A673 (cell line): ENCODE data around the gene KRTAP21-1. TPM values are rescaled to one million over a fixed set of nuclear protein-coding genes. Genes with fewer than 3 reads are reported as not detected.

Experiments
- BruUV-seq: library from RNA; stranded (reverse); fragments of 400-500 nt; replicated peaks from 2 replicates; lab custom pipeline; 2021; lab: Mats Ljungman, UMichigan
- CTCF ChIA-PET: fragments of 300-600 bp; sonication (Branson Sonifier 250); formaldehyde crosslinking; loops from one replicate; lab custom pipeline; 2022; ENCODE audit warnings: antibody characterized with exemption; lab: Charles Lee
- POLR2A ChIA-PET: fragments of 300-600 bp; sonication (Branson Sonifier 250); formaldehyde crosslinking; loops from one replicate; lab custom pipeline; 2022; ENCODE audit warnings: antibody characterized with exemption; ENCODE audit not compliant: low non-redundant PET; lab: Charles Lee
- DNase-seq: peaks from one replicate; pipeline ENCODE4 v3.0.0-alpha.2; 2015; ENCODE audit warnings: low spot score
- H3K27ac ChIP-seq: fragments of 200-600 bp; sonication (generic); 2 replicates; pipeline ENCODE4 v1.5.1; 2016; ENCODE audit warnings: mixed run types, low read depth, mild to moderate bottlenecking, mixed read lengths, antibody characterized with exemption, low read length; ENCODE audit not compliant: poor library complexity, severe bottlenecking
- H3K27me3 ChIP-seq: fragments of 200-600 bp; sonication (generic); replicated peaks from 2 replicates; pipeline ENCODE4 v1.6.1; 2017; ENCODE audit warnings: mixed run types, low read depth, mild to moderate bottlenecking, mixed read lengths, antibody characterized with exemption, low read length; ENCODE audit not compliant: insufficient read depth, poor library complexity
- H3K36me3 ChIP-seq: fragments of 200-600 bp; sonication (generic); 2 replicates; pipeline ENCODE4 v1.6.1; 2016; ENCODE audit warnings: mixed run types, mild to moderate bottlenecking, mixed read lengths, antibody characterized with exemption, low read length; ENCODE audit not compliant: insufficient read depth, poor library complexity, severe bottlenecking
- H3K4me1 ChIP-seq: fragments of 200-600 bp; sonication (generic); 2 replicates; pipeline ENCODE4 v1.6.1; 2017; ENCODE audit warnings: mixed run types, mild to moderate bottlenecking, mixed read lengths, antibody characterized with exemption, low read length; ENCODE audit not compliant: insufficient read depth, poor library complexity, severe bottlenecking
- H3K4me3 ChIP-seq: fragments of 200-600 bp; sonication (generic); 2 replicates; pipeline ENCODE4 v1.5.1; 2016; ENCODE audit warnings: low read depth, mixed run types, mild to moderate bottlenecking, mixed read lengths, low read length; ENCODE audit not compliant: poor library complexity, severe bottlenecking
- H3K9me3 ChIP-seq: fragments of 200-600 bp; sonication (generic); 2 replicates; pipeline ENCODE4 v1.6.1; 2016; ENCODE audit warnings: mixed run types, low read depth, mild to moderate bottlenecking, mixed read lengths, antibody characterized with exemption, low read length; ENCODE audit not compliant: poor library complexity, severe bottlenecking
- CTCF ChIP-seq: fragments of 300-800, 200-600 bp; sonication (generic); conservative IDR thresholded peaks from 2 replicates; pipeline ENCODE4 v1.5.1; 2017; ENCODE audit warnings: low read depth, mild to moderate bottlenecking, antibody characterized with exemption, low read length, moderate library complexity, mixed read lengths
- EZH2 ChIP-seq: fragments of 200-600 bp; sonication (generic); IDR thresholded peaks from 2 replicates; pipeline ENCODE4 v1.6.1; 2017; ENCODE audit warnings: borderline replicate concordance, low read depth, mild to moderate bottlenecking, mixed read lengths, antibody characterized with exemption, low read length; ENCODE audit not compliant: poor library complexity, severe bottlenecking
- intact Hi-C: fragments of 100-400 bp; cut with micrococcal nuclease; formaldehyde crosslinking; loops from one replicate; pipeline ENCODE4 v1.10.0; 2022; ENCODE audit not compliant: unreplicated experiment
- total RNA-seq: library from RNA; stranded (reverse); gene quantifications from 2 replicates; pipeline ENCODE4 v1.2.3, GENCODE V29; 2021

Gene KRTAP21-1
- total RNA-seq, 1 experiment from 2014 or later: not detected

GRCh38 chr21:30758306-30758705, 3.1 kb upstream of the KRTAP21-1 start:
- no peaks in the 10 kb centered on the region for H3K4me1 ChIP-seq
- intact Hi-C loops: no loop called here
- no peaks in the 10 kb centered on the region for H3K9me3 ChIP-seq
- DNase-seq: no peak
- BruUV-seq: no TSS peak
- CTCF ChIA-PET: no interaction called here
- POLR2A ChIA-PET: no interaction called here
- H3K27me3 ChIP-seq: peaks cover 17% of the 10 kb centered on the region
- no peak overlapping the region for H3K27ac ChIP-seq
- H3K36me3 ChIP-seq: no peaks in the 10 kb centered on the region
- TF ChIP-seq EZH2: no peak
- TF ChIP-seq CTCF: no peak
- no peak overlapping the region for H3K4me3 ChIP-seq

- no TSS peak for BruUV-seq
- no peak for TF ChIP-seq CTCF
- no peak for TF ChIP-seq EZH2
- no peaks in the 10 kb centered on the region for H3K9me3 ChIP-seq
- DNase-seq: no peak
- ChIA-PET POLR2A (no interaction called here), CTCF (no interaction called here)
- H3K27me3 ChIP-seq: no peaks in the 10 kb centered on the region
- intact Hi-C loops: no loop called here
- no peaks in the 10 kb centered on the region for H3K4me1 ChIP-seq
- no peak within 1 kb of the TSS for H3K27ac ChIP-seq
- H3K4me3 ChIP-seq: no peak within 1 kb of the TSS
- no peaks in the 10 kb centered on the region for H3K36me3 ChIP-seq
Measured at GRCh38 chr21:30747159-30747558, 8.1 kb downstream of the KRTAP21-1 start, which contains the start of gene KRTAP21-2. TSS of gene KRTAP21-2 (minus strand) at chr21:30747259. CDS start at chr21:30747202, 57 bp downstream.

GRCh38 chr21:30740462-30740861, 14.8 kb downstream of the KRTAP21-1 start:
- H3K9me3 ChIP-seq: peaks cover 7% of the 10 kb centered on the region
- TF ChIP-seq CTCF (no peak), EZH2 (no peak)
- H3K27ac ChIP-seq: no peak overlapping the region
- DNase-seq: no peak
- H3K4me3 ChIP-seq: no peak overlapping the region
- no peaks in the 10 kb centered on the region for H3K27me3 ChIP-seq
- POLR2A ChIA-PET: no interaction called here
- no TSS peak for BruUV-seq
- H3K4me1 ChIP-seq: no peaks in the 10 kb centered on the region
- H3K36me3 ChIP-seq: no peaks in the 10 kb centered on the region
- intact Hi-C loops: no loop called here
- CTCF ChIA-PET: no interaction called here
